GM18526 (cell line): Measurements from ENCODE around the gene PHLPP1.

ENCODE experiments used
- POLR2A ChIP-seq: IDR thresholded peaks from 3 replicates; pipeline ENCODE4 v1.6.1; 2011; ENCODE audit not compliant: insufficient read length; ENCODE audit errors: extremely low read depth

The PHLPP1 gene

DNA sequence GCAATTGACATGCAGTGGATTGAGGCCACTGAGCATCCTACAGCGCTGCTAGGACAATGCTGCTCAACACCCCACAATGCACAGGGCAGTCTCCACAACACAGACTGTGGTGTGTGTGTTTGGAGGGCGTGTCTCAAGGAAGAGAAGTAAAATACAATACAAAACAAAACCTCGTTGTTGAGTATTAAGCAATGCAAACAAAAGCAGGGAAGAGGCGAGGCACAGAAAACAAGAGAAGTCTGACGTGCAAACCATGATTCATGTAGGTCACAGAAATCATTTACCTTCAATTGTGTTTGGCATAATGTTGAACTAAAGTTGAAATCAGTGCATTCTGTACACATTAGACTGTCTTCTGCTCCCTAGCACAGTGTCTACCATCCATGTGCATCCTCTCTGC is 260.9 kb downstream of the PHLPP1 start:
- no peak for TF ChIP-seq POLR2A

DNA sequence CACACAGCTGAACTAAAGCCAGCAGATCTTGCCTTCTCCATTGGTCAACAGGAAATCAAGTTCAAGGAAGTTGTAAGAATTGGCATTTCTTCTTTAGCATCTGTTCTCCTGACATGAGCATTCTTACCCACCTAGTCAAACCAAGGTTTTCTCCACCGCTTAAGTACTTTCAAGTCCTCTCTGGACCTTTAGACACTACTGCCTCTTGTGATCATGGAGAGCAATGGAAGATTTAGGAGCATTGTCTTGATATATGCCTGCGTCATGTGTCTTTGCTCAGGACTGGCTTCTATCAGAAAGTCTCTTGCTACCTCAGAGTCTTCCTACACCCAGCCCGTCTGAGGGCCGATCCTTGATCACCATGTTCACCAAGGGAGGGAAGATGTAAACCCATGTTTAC is 262.2 kb downstream of the PHLPP1 start:
- no peak for TF ChIP-seq POLR2A

DNA sequence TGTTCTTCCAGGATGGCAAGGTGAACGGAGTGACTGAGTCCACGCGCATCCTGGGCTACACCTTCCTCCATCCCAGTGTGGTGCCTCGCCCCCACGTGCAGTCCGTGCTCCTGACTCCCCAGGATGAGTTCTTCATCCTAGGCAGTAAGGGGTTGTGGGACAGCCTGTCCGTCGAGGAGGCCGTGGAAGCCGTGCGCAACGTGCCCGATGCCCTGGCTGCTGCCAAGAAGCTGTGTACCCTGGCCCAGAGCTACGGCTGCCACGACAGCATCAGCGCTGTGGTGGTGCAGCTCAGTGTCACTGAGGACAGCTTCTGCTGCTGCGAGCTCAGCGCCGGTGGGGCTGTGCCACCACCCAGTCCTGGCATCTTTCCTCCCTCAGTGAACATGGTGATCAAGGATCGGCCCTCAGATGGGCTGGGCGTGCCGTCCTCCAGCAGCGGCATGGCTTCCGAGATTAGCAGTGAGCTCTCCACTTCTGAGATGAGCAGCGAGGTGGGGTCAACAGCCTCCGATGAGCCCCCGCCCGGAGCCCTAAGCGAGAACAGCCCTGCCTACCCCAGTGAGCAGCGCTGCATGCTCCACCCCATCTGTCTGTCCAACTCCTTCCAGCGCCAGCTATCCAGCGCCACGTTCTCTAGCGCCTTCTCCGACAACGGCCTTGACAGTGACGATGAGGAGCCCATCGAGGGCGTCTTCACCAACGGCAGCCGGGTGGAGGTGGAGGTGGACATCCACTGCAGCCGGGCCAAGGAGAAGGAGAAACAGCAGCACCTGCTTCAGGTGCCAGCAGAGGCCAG is 263.1 kb downstream of the PHLPP1 start:
- no peak for TF ChIP-seq POLR2A

DNA sequence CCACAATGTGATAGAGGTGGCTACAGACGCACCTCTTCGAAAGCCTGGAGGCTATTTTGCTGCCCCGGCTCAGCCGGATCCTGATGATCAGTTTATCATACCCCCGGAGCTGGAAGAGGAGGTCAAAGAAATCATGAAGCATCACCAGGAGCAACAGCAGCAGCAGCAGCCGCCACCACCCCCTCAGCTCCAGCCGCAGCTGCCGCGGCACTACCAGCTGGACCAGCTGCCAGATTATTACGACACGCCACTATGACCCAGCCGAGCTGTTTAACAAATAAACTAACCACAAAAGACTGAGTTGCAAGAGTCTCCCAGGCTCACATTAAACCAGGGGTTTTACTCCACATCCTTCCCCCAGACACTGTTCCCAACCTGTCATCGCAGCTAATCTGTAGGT is 263.8 kb downstream of the PHLPP1 start:
- TF ChIP-seq POLR2A = no peak

DNA sequence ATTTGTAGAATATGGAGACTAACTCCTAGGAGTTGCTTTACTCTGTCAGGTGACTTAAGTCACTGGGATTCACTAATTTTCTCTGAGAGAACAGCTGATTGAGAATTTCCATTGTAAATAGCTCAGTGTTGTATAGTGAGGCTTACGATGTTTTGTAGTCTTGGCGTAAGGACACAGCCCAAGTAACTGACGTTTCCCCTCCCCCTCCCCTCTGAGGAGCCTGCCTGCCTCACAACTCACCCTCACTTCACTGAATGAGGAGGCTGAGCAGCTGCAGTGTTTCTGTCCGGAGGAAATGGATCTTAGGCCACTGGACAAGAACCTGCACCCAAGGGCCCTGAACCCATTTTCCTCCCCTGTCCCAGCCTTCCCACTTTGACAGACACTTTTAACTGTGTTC is 264.6 kb downstream of the PHLPP1 start:
- no peak for TF ChIP-seq POLR2A

DNA sequence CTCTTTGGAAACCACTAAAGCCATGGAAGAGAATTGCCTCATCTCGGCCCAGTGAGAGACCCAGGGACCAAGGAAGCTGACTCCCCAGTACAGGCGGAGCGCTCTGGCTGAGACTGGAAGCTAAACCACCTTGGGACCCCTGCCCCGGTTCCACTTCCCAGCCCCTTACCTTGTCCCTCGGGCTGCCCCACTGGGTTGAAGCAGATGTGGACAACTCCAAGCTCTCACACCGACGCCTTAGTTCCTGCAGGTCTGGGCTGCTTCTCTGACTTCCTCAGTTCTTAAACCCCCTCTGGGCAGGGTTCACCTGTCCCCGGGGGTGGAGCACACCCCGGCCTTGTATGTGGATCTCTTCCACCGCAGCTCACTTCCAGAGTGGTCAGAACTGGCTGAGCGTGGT is 266.2 kb downstream of the PHLPP1 start:
- no peak for TF ChIP-seq POLR2A

DNA sequence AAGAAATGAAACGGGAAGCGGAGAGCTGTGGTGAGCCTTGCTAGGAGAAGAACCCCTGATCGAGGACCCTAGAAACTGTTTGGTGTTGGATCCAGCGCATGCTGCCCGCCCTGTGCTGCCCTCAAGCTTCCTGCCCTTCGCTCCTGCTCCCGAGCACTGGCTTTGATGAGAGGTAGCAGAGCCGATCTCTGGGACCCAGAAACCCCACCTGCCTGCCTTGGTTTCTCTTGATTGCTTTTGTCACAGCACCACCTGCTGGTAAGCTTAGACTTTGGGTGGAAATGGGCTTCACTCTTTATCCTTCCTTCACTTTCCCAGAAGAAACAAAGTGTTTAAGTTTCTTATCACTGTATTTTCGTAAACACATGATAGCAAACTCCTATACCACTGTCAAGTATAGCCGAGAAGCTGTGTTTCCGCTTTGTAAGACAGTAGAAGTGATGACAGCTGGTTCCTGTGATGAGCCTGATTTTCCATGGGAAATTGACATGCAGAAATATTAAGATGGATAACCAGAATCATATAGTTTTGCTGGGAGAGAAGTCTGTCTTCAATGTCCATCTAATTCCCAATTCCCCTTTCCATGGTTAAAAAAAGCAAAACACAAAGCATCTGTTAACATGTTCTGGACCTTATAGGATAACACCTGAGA is 267.4 kb downstream of the PHLPP1 start:
- no peak for TF ChIP-seq POLR2A

DNA sequence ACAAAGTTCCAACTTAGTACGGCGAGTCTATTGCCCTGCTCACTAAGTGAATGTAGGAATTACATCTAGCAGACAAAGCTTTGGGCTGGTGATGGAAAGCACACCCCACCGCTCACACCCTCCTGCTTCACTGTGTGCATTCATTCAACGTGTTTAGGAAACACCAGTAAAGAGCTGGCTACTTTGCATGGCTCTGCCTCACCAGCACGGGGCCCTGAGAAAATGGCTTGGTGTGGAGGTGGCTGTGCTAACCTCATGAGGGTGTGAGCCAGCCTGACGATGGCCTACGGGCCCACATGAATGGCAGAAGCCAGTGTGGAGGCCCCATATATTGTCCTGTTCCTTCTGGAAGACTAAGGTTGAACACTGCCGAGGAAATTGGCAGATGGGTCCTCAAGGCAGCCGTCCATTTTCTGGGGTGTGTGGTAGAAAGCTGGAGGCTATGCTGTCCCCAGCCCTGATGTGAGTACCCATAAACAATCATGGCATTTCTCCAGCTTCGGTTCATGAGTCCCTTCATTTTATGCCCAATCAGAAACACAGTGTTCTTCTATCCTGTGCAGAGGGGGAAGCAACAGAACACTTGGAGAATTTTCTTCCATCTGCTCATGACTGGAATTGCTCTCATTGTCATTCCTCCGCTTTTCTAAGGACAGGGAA is 269.4 kb downstream of the PHLPP1 start:
- TF ChIP-seq POLR2A = no peak

DNA sequence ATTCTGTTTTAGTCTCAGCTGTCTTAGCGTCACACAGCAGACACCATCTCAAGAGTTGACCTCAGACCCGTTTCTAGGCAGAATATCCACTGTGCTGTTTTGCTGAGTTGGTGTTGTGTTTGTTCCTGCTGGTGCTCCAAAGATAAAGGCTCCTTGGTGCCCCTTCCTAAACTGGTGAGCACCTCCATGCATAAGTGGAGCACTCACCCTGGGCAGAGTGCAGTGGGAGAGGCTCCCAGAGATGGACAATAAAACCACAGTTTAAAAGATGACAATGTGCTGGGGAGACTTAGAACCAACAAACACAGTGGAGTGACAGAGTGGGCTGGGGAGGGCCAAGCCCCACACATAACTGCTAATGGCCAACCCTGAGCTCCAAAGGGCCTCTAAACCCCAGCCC is 271.1 kb downstream of the PHLPP1 start:
- no peak for TF ChIP-seq POLR2A

DNA sequence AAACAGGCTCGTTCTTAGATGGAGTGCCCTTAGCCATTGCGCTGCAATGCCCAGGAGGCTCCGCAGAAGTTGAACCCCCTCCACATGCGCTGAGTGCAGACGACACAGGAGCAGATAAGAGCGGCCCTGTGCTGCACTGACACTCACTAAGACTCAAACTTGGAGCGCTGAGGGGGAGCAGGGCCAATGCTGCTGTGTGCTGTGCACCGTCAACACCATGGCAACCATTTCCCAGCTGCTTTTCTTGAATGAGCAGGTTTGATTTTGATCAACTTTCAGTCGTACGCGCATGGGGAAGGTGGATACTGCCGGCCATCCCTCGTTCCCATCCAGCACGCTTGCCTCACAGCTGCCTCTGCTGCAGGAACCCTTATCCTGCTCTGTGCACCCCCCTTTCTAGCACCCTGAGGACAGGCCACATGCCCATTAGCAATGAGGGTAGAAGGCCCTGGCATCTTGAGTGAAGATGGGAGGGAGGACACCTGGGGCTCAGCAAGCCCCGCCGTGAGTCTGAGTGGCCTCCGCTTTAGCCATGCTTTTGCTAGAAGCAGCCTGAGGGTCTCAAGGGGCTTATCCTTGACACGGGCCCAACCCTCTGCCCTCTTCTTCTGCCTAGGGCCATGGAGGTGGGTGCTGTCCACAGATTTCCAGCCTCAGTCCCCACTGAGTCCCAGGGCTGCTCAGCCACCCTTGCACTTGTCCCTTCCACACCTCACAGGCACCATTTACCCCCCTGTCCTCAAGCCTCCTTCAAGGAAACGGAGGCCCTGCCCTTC is 271.9 kb downstream of the PHLPP1 start:
- no peak for TF ChIP-seq POLR2A

DNA sequence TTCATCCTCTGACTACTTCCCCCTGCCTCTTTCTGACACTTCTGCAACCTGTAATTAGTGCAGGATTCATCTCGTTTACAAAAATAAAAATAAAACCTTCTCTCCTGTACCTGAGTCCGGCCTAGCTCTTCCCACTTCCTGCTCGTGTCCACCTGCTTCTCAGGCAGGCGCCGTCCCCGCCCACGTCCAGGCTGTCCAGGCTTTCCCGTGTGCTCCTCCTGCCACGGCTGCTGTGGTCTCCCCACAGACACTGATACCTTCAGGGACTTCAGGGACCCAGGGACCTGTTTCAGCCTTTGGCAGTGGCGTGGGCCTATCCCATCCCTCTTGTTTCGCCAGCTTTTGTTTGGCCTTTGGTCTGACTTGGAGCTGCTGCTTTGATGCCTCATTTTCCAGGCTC is 272.5 kb downstream of the PHLPP1 start:
- TF ChIP-seq POLR2A = no peak

DNA sequence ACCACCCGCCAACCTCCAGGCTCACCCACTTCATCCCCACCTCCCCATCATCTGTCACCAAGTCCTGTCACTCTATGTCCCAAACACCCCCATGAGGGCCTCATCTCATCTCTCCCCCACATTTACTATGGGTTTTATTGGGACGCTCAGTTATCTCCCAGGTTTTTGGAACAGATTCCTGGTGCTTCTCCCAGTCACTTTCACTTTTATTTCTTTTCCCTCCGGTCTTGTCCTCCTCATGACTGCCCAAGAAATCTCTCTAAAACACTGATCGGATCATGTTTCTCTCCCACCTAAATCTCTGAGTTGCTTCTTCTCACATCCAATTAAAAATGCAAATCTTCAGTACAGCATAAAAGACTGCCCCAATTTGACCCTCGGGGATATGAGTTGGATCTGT is 273.1 kb downstream of the PHLPP1 start:
- no peak for TF ChIP-seq POLR2A

DNA sequence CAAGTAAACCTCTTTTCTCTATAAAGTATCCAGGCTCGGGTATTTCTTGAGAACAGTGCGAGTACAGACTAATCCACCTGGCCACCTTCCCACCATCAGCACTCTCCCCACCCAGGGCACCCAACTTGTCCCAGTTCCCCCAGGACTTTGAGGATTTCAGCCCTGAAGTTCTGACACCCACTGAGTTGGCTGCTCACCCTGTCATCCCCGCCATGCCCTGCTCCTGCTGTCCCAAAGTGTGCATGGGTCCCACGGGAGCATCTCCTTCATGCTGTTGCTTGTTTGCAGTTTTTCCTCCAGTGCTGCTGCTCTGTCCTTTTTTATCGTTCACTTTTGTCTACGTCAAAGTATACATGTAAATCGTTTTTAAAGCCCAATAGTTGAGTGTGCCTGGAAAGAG is 273.9 kb downstream of the PHLPP1 start:
- no peak for TF ChIP-seq POLR2A

DNA sequence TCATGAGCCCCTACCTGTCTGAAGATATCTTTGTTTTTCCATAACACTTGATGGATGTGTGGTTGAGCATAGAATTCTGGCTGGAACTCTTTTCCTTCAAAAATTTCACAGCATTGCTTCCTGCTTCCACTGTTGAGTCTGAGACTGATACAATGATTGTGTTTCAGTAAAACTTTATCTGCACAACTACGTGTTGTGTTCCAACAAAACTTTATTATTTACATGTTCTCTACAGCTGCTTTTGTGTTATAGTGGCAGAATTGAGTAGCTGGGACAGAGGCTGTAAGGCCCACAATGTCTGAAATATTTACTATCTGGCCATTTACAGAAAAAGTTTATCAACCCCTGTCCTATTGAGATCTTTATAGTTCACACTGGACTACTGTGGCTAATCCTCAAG is 275.3 kb downstream of the PHLPP1 start:
- no peak for TF ChIP-seq POLR2A

DNA sequence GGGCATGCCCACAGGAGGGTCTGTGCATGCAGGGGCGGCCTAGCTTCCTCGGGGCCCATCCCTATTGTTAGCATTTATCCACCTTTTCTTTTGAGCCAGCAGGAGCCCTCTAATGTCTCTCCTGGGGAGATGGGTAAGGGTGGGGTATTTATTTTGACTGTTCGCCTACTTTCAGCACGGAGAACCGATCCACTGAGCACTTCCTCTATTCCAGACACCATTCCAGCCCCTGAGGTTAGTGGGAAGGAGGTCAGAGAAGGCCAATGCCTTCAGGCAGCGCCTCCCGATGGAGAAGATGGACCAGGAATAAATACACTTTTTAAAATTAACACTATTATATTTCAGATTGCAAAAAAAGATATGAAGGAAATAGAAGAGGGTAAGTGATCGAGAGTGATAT is 276.0 kb downstream of the PHLPP1 start:
- TF ChIP-seq POLR2A = no peak

DNA sequence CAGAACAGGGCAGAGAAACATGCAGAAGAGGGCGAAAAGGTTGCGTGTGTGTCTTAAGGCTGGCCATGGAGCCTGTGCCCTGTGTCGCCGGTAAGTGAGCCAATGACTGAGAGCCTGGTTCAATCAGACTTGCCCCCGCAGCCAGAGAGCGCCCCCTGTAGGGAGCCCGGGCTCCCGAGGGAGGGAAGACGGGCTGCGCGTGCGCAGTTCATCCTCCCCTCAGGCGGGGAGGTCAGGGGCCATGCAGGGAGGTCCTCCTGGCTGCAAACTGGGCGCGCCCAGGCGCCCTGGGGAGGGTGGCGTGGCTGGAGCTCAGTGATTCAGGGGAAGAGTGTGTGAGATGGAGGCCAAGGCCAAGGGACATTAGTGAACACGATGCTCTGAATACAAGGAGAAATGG is 276.6 kb downstream of the PHLPP1 start:
- no peak for TF ChIP-seq POLR2A
